LNCAP (cell line): Measurements from ENCODE around the gene CCDC63.
A peak's percentile ranks its signal among the peaks of the same experiment; 100 is the strongest.

Source experiments
- CTCF ChIP-seq: fragments of 450-650 bp; IDR thresholded peaks from 2 replicates; pipeline ENCODE4 v1.5.1; 2017; ENCODE audit warnings: mild to moderate bottlenecking

The CCDC63 gene

GRCh38 chr12:110888256-110888991 lies 41.6 kb downstream of the CCDC63 start:
- peak; percentile 38 for TF ChIP-seq CTCF

- TF ChIP-seq CTCF, result no peak
Observed at GRCh38 chr12:110889361-110889760, 42.6 kb downstream of the CCDC63 start.

- TF ChIP-seq CTCF, result no peak
Observed at GRCh38 chr12:110893956-110894355, 47.2 kb downstream of the CCDC63 start.

GRCh38 chr12:110896559-110896958 lies 49.8 kb downstream of the CCDC63 start:
- TF ChIP-seq CTCF, result no peak

GRCh38 chr12:110901401-110901800 lies 54.6 kb downstream of the CCDC63 start:
- no peak for TF ChIP-seq CTCF

- TF ChIP-seq CTCF, result no peak
Observed at GRCh38 chr12:110903511-110903910, 56.7 kb downstream of the CCDC63 start.

GRCh38 chr12:110906083-110906482 lies 59.3 kb downstream of the CCDC63 start:
- TF ChIP-seq CTCF, result no peak

- TF ChIP-seq CTCF, result no peak
Observed at GRCh38 chr12:110906516-110906915, 59.7 kb downstream of the CCDC63 start.
